ENCODE results near the gene TSHZ2.

- no peak for TF ChIP-seq CTCF (conservative IDR thresholded peaks at IDR 0.05 in 1 of 2, IDR thresholded peaks at IDR 0.05 in 1 of 2; ENCODE audit: extremely low read depth in 1 of 2, insufficient read depth in 1 of 2, low read depth in 1 of 2, low read length in 2 of 2)
- no peak for TF ChIP-seq EZH2 (IDR thresholded peaks at IDR 0.05; ENCODE audit: borderline replicate concordance, low read length)
These were observed 32.2 kb downstream of the TSHZ2 start for GRCh38 chr20:53004267-53004813.
